H9 (cell line): ENCODE measurements around the gene KANSL1. TPM values are rescaled to one million over a fixed set of nuclear protein-coding genes. Genes with fewer than 3 reads are reported as not detected.

Source experiments
- DNase-seq: peaks from one replicate; pipeline ENCODE4 v3.0.0-alpha.2; 2017
- H2AFZ ChIP-seq: one replicate; pipeline ENCODE4 v1.6.1; 2013; ENCODE audit warnings: mild to moderate bottlenecking, low read length, control low read depth, moderate library complexity
- H2AK5ac ChIP-seq: 2 replicates; pipeline ENCODE4 v1.6.1; 2013; ENCODE audit warnings: low read length, control low read depth, mixed read lengths; ENCODE audit not compliant: insufficient read length
- H2BK120ac ChIP-seq: one replicate; pipeline ENCODE4 v1.6.1; 2013; ENCODE audit warnings: low read depth, mild to moderate bottlenecking, low read length, control low read depth, inconsistent platforms; ENCODE audit not compliant: poor library complexity, severe bottlenecking
- H2BK12ac ChIP-seq: 2 replicates; pipeline ENCODE4 v1.6.1; 2013; ENCODE audit warnings: low read length, control low read depth, mixed read lengths, low read depth; ENCODE audit not compliant: insufficient read length
- H2BK15ac ChIP-seq: 2 replicates; pipeline ENCODE4 v1.6.1; 2013; ENCODE audit warnings: low read depth, low read length, control low read depth
- H2BK20ac ChIP-seq: one replicate; pipeline ENCODE4 v1.6.1; 2013; ENCODE audit warnings: low read depth, mild to moderate bottlenecking, low read length, control low read depth, inconsistent platforms; ENCODE audit not compliant: poor library complexity, severe bottlenecking
- H2BK5ac ChIP-seq: 2 replicates; pipeline ENCODE4 v1.6.1; 2013; ENCODE audit warnings: low read length, control low read depth, mixed read lengths; ENCODE audit not compliant: insufficient read length
- H3K14ac ChIP-seq: 2 replicates; pipeline ENCODE4 v1.6.1; 2013; ENCODE audit warnings: low read length, control low read depth; ENCODE audit not compliant: insufficient read depth
- H3K18ac ChIP-seq: 2 replicates; pipeline ENCODE4 v1.6.1; 2013; ENCODE audit warnings: low read depth, mild to moderate bottlenecking, mixed read lengths, low read length, control low read depth; ENCODE audit not compliant: insufficient read length
- H3K23ac ChIP-seq: 2 replicates; pipeline ENCODE4 v1.6.1; 2013; ENCODE audit warnings: low read length, control low read depth, mixed read lengths, low read depth; ENCODE audit not compliant: insufficient read length
- H3K23me2 ChIP-seq: 2 replicates; pipeline ENCODE4 v1.6.1; 2013; ENCODE audit warnings: low read depth, mild to moderate bottlenecking, mixed read lengths, low read length, control low read depth; ENCODE audit not compliant: insufficient read length, poor library complexity, severe bottlenecking
- H3K27ac ChIP-seq: 2 replicates; pipeline ENCODE4 v1.5.1; 2013; ENCODE audit warnings: low read length, control low read depth, mixed read lengths, low read depth; ENCODE audit not compliant: insufficient read length
- H3K27me3 ChIP-seq: 2 replicates; pipeline ENCODE4 v1.6.1; 2013; ENCODE audit warnings: low read length, control low read depth, inconsistent platforms; ENCODE audit not compliant: insufficient read depth
- H3K4ac ChIP-seq: 2 replicates; pipeline ENCODE4 v1.6.1; 2013; ENCODE audit warnings: low read depth, mild to moderate bottlenecking, control low read depth, inconsistent platforms, low read length, moderate library complexity
- H3K4me1 ChIP-seq: 2 replicates; pipeline ENCODE4 v1.6.1; 2013; ENCODE audit warnings: low read length, control low read depth, inconsistent platforms; ENCODE audit not compliant: insufficient read depth
- H3K4me2 ChIP-seq: 2 replicates; pipeline ENCODE4 v1.6.1; 2013; ENCODE audit warnings: low read length, control low read depth, mixed read lengths; ENCODE audit not compliant: insufficient read length, insufficient read depth
- H3K56ac ChIP-seq: 2 replicates; pipeline ENCODE4 v1.6.1; 2013; ENCODE audit warnings: low read depth, mild to moderate bottlenecking, mixed read lengths, low read length, control low read depth; ENCODE audit not compliant: insufficient read length
- H3K79me1 ChIP-seq: 2 replicates; pipeline ENCODE4 v1.6.1; 2013; ENCODE audit warnings: low read depth, mild to moderate bottlenecking, moderate library complexity, low read length, control low read depth, inconsistent platforms; ENCODE audit not compliant: insufficient read depth, poor library complexity, severe bottlenecking
- H3K79me2 ChIP-seq: 2 replicates; pipeline ENCODE4 v1.6.1; 2013; ENCODE audit warnings: low read length, control low read depth, inconsistent platforms; ENCODE audit not compliant: insufficient read depth
- H3K9ac ChIP-seq: 2 replicates; pipeline ENCODE4 v1.6.1; 2013; ENCODE audit warnings: low read length, control low read depth, mixed read lengths; ENCODE audit not compliant: insufficient read length; ENCODE audit errors: extremely low read depth
- H3K9me3 ChIP-seq: one replicate; pipeline ENCODE4 v1.6.1; 2013; ENCODE audit warnings: low read depth, low read length, inconsistent platforms; ENCODE audit not compliant: control insufficient read depth
- H3T11ph ChIP-seq: one replicate; pipeline ENCODE4 v1.6.1; 2013; ENCODE audit warnings: mild to moderate bottlenecking, low read length, control low read depth, inconsistent platforms
- H4K20me1 ChIP-seq: one replicate; pipeline ENCODE4 v1.6.1; 2013; ENCODE audit not compliant: control insufficient read depth, insufficient read length, insufficient read depth
- H4K5ac ChIP-seq: 2 replicates; pipeline ENCODE4 v1.6.1; 2013; ENCODE audit warnings: low read depth, mild to moderate bottlenecking, mixed read lengths, low read length, control low read depth; ENCODE audit not compliant: insufficient read length
- H4K8ac ChIP-seq: replicated peaks from 2 replicates; pipeline ENCODE4 v1.6.1; 2013; ENCODE audit warnings: low read length, control low read depth, mixed read lengths, low read depth; ENCODE audit not compliant: insufficient read length
- H4K91ac ChIP-seq: 2 replicates; pipeline ENCODE4 v1.6.1; 2013; ENCODE audit warnings: low read depth, mild to moderate bottlenecking, moderate library complexity, mixed read lengths, low read length, control low read depth; ENCODE audit not compliant: insufficient read length
- H3K27ac Mint-ChIP-seq, 3 experiments: 2 replicates in 2 of 3; 3 replicates in 1 of 3; pipeline ENCODE4 v1.8.0; 2020 to 2021; ENCODE audit warnings: mixed read lengths in 3 of 3, mild to moderate bottlenecking in 1 of 3, moderate library complexity in 1 of 3
- H3K27me3 Mint-ChIP-seq: 2 replicates; pipeline ENCODE4 v1.8.0; 2021; ENCODE audit warnings: low read depth, mild to moderate bottlenecking, moderate library complexity, mixed read lengths
- H3K36me3 Mint-ChIP-seq, 3 experiments: 2 replicates in 2 of 3; 3 replicates in 1 of 3; pipeline ENCODE4 v1.8.0; 2020 to 2021; ENCODE audit warnings: low read depth in 3 of 3, mixed read lengths in 3 of 3; ENCODE audit not compliant: insufficient read depth in 1 of 3
- H3K4me1 Mint-ChIP-seq, 2 experiments: 2 replicates each; pipeline ENCODE4 v1.8.0; 2020; ENCODE audit warnings: mixed read lengths in 2 of 2
- H3K4me3 Mint-ChIP-seq, 2 experiments: 2 replicates in 1 of 2; 3 replicates in 1 of 2; pipeline ENCODE4 v1.8.0; 2020 to 2021; ENCODE audit warnings: mild to moderate bottlenecking in 2 of 2, mixed read lengths in 2 of 2, moderate library complexity in 1 of 2
- H3K9me3 Mint-ChIP-seq, 2 experiments: 2 replicates in 1 of 2; 3 replicates in 1 of 2; pipeline ENCODE4 v1.8.0; 2020; ENCODE audit warnings: mild to moderate bottlenecking in 2 of 2, mixed read lengths in 2 of 2, moderate library complexity in 1 of 2
- CTCF ChIP-seq: fragments of 200-600 bp; sonication (generic); conservative IDR thresholded peaks from 3 replicates; pipeline ENCODE4 v1.8.0; 2021; ENCODE audit warnings: antibody characterized with exemption, mild to moderate bottlenecking
- WGBS: extraction: QIAGEN DNeasy Blood & Tissue Kit; methylation state at CpG from one replicate; pipeline ENCODE4 v1.1.7; 2013; ENCODE audit warnings: missing lambda C conversion rate, low lambda C conversion rate, mixed read lengths; ENCODE audit not compliant: insufficient read length; ENCODE audit errors: extremely low coverage; 5-methylcytosine and 5-hydroxymethylcytosine counted together
- total RNA-seq: library from RNA; stranded (reverse); gene quantifications from 2 replicates; pipeline ENCODE4 v1.2.1, GENCODE V29; 2021

KANSL1 gene
- total RNA-seq, 1 experiment from 2014 or later, result 114 TPM

- Mint-ChIP-seq H3K4me1 (peaks cover 59 to 66% of the 10 kb centered on the region in 2 experiments), H3K4me3 (no peak overlapping the region), H3K27me3 (no peaks in the 10 kb centered on the region), H3K9me3 (no peaks in the 10 kb centered on the region), H3K27ac (peak overlapping the region in 1 of 3 experiments; percentile 7; a peak in 1 of 7 replicates), H3K36me3 (peaks cover 0 to 8% (median 4%) of the 10 kb centered on the region in 3 experiments; a peak in 3 of 7 replicates)
- H2BK120ac ChIP-seq, result no peak overlapping the region
- no peak overlapping the region for H3K18ac ChIP-seq
- peaks cover 2% of the 10 kb centered on the region; the same call in 1 of the 2 replicates for H3K4me1 ChIP-seq
- no peak overlapping the region for H2BK20ac ChIP-seq
- H3K4me2 ChIP-seq, result no peak overlapping the region
- H4K91ac ChIP-seq, result no peak overlapping the region
- H3K9me3 ChIP-seq, result no peaks in the 10 kb centered on the region
- no peak overlapping the region for H2BK5ac ChIP-seq
- no peak overlapping the region for H3K9ac ChIP-seq
- no peak overlapping the region for H3K14ac ChIP-seq
- H4K20me1 ChIP-seq, result no peaks in the 10 kb centered on the region
- TF ChIP-seq CTCF, result no peak
- no CpG with 5 or more reads among the region's 7 CpGs for WGBS
- no peak overlapping the region for H2BK12ac ChIP-seq
- H2AK5ac ChIP-seq, result no peak overlapping the region
- H3K23me2 ChIP-seq, result no peaks in the 10 kb centered on the region
- no peaks in the 10 kb centered on the region for H3K79me1 ChIP-seq
- no peak overlapping the region for H2AFZ ChIP-seq
- H2BK15ac ChIP-seq, result no peak overlapping the region
- H3K27ac ChIP-seq, result no peak overlapping the region
- H4K8ac ChIP-seq, result no peak overlapping the region
- peaks cover 69% of the 10 kb centered on the region; the same call in 1 of the 2 replicates for H3K79me2 ChIP-seq
- no peak overlapping the region for H3K4ac ChIP-seq
- no peak for DNase-seq
- no peak overlapping the region for H4K5ac ChIP-seq
- no peaks in the 10 kb centered on the region for H3K27me3 ChIP-seq
- no peak overlapping the region for H3K23ac ChIP-seq
- no peak overlapping the region for H3T11ph ChIP-seq
- no peak overlapping the region for H3K56ac ChIP-seq
Measured at GRCh38 chr17:46124695-46125592, 68.3 kb downstream of the KANSL1 start.
